Lower leg skin (tissue), 4 donors: ENCODE measurements around the gene CELSR3. TPM values are rescaled to one million over a fixed set of nuclear protein-coding genes. Genes with fewer than 3 reads are reported as not detected.

Source experiments
- DNase-seq, 2 donors: peaks; one replicate each; pipeline ENCODE4 v3.0.0-alpha.2; 2019; ENCODE audit warnings: low spot score in 2 of 2
- H3K4me3 ChIP-seq: fragments of 200-600 bp; sonication (generic); 2 replicates; pipeline ENCODE4 v1.5.1; 2017; ENCODE audit warnings: mild to moderate bottlenecking, low read depth; ENCODE audit not compliant: poor library complexity, severe bottlenecking
- POLR2A ChIP-seq, 2 donors: fragments of 450-650 bp; IDR thresholded peaks; one replicate each; pipeline ENCODE4 v1.6.1; 2016 to 2017; ENCODE audit warnings: antibody characterized with exemption in 2 of 2, mild to moderate bottlenecking in 1 of 2, moderate library complexity in 1 of 2
- WGBS, 2 donors: methylation state at CpG; one replicate each; pipeline ENCODE4 v1.1.5; 2018; 5-methylcytosine and 5-hydroxymethylcytosine counted together
- intact Hi-C: fragments of 100-400 bp; cut with DNase I; formaldehyde crosslinking; loops from one replicate; pipeline ENCODE4 v1.15.0; 2023; ENCODE audit warnings: low total_unique reads
- total RNA-seq, 4 donors: library from RNA; depleted of rRNA; stranded (reverse); fragments of >200 nt; gene quantifications; one replicate each; pipeline ENCODE4 v1.1.0, GENCODE V29; 2016
- TF ChIP-seq, protein P1 (sequence below), 3 donors: fragments of 450-650 bp; IDR thresholded peaks; one replicate each; pipeline ENCODE4 v1.5.1; 2016; ENCODE audit warnings: antibody characterized with exemption in 3 of 3, mild to moderate bottlenecking in 3 of 3, moderate library complexity in 2 of 3

Gene CELSR3
- total RNA-seq, 4 donors from 2014 or later: 0.59 to 4.7 (median 1.2) TPM

GRCh38 chr3:48595075-48595525 lies 67.6 kb downstream of the CELSR3 start, which contains the start of gene COL7A1:
TSS of gene COL7A1 (minus strand) at chr3:48595329. CDS start at chr3:48595159, 170 bp downstream.
- intact Hi-C loops: no loop called here
- TF ChIP-seq POLR2A (IDR thresholded peaks at IDR 0.05): no peak
- TF ChIP-seq, protein P1, sequence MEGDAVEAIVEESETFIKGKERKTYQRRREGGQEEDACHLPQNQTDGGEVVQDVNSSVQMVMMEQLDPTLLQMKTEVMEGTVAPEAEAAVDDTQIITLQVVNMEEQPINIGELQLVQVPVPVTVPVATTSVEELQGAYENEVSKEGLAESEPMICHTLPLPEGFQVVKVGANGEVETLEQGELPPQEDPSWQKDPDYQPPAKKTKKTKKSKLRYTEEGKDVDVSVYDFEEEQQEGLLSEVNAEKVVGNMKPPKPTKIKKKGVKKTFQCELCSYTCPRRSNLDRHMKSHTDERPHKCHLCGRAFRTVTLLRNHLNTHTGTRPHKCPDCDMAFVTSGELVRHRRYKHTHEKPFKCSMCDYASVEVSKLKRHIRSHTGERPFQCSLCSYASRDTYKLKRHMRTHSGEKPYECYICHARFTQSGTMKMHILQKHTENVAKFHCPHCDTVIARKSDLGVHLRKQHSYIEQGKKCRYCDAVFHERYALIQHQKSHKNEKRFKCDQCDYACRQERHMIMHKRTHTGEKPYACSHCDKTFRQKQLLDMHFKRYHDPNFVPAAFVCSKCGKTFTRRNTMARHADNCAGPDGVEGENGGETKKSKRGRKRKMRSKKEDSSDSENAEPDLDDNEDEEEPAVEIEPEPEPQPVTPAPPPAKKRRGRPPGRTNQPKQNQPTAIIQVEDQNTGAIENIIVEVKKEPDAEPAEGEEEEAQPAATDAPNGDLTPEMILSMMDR (IDR thresholded peaks at IDR 0.05): no peak
- 0 to 2% methylated on average over 5 to 32 of the region's 35 CpGs for WGBS, 2 donors
- DNase-seq: no peak
- peak within 1 kb of the TSS; percentile 7 for H3K4me3 ChIP-seq

GRCh38 chr3:48594417-48595049 lies 68.2 kb downstream of the CELSR3 start:
- 16 to 26% methylated on average over 35 to 36 of the region's 39 CpGs for WGBS, 2 donors
- intact Hi-C loops: no loop called here
- DNase-seq: no peak
- H3K4me3 ChIP-seq: peak overlapping the region; percentile 7
- TF ChIP-seq, protein P1 (IDR thresholded peaks at IDR 0.05): no peak
- TF ChIP-seq POLR2A (IDR thresholded peaks at IDR 0.05): no peak

DNA sequence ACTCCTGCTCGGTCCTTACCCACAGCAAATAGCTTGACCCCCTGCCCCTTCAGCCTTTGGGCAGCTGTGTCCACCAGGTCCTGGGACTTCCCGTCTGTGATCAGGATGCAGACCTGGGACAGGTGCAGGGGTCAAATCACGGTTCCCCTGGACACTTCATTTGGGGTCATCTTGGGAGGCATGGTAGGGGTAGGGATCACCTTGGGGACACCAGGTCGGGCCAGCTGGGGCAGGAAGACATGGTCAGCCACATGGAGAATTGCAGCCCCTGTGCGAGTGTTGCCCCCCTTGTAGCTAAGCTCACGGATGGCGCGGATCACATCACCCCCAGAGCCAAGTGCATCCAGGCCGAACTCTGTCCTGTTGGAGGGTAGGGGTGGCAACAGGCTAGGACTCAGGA lies 69.3 kb downstream of the CELSR3 start:
- 62 to 80% methylated on average over 2 to 9 of the region's 9 CpGs for WGBS, 2 donors
- no peak for DNase-seq
- intact Hi-C loops: no loop called here
- no peak overlapping the region for H3K4me3 ChIP-seq
- no peak for TF ChIP-seq POLR2A (IDR thresholded peaks at IDR 0.05)
- TF ChIP-seq, protein P1 (IDR thresholded peaks at IDR 0.05): no peak

- TF ChIP-seq POLR2A (IDR thresholded peaks at IDR 0.05): no peak
- TF ChIP-seq, protein P1 (IDR thresholded peaks at IDR 0.05): no peak
- WGBS, 2 donors: 84 to 88% methylated on average over 10 to 21 of the region's 21 CpGs
- no peak for DNase-seq
- intact Hi-C loops: no loop called here
- H3K4me3 ChIP-seq: no peak overlapping the region
Measured at GRCh38 chr3:48592519-48593087, 70.1 kb downstream of the CELSR3 start.

GRCh38 chr3:48591886-48592518 lies 70.7 kb downstream of the CELSR3 start:
- no peak overlapping the region for H3K4me3 ChIP-seq
- DNase-seq: no peak
- 81 to 87% methylated on average over 22 of the region's 22 CpGs for WGBS, 2 donors
- TF ChIP-seq POLR2A (IDR thresholded peaks at IDR 0.05): no peak
- TF ChIP-seq, protein P1 (IDR thresholded peaks at IDR 0.05): no peak
- intact Hi-C loops: no loop called here
